Panc1 (cell line): Measurements from ENCODE around the gene KRT16.
"Not testable (repeated sequence)": the region's sequence is repeated elsewhere in the genome, so short reads cannot be mapped to it uniquely, and the experiment has no call there.

Source experiments
- REST ChIP-seq, 2 experiments: IDR thresholded peaks; 2 replicates each; pipeline ENCODE4 v1.6.1; 2011 to 2012; ENCODE audit warnings: low read depth in 2 of 2, control low read depth in 1 of 2, low read length in 1 of 2, mild to moderate bottlenecking in 1 of 2, moderate library complexity in 1 of 2; ENCODE audit not compliant: insufficient read depth in 1 of 2
- TF ChIP-seq, protein P1 (sequence below): fragments of 450-650 bp; IDR thresholded peaks from 2 replicates; pipeline ENCODE4 v1.5.1; 2017; ENCODE audit warnings: mild to moderate bottlenecking

- TF ChIP-seq, protein P1, sequence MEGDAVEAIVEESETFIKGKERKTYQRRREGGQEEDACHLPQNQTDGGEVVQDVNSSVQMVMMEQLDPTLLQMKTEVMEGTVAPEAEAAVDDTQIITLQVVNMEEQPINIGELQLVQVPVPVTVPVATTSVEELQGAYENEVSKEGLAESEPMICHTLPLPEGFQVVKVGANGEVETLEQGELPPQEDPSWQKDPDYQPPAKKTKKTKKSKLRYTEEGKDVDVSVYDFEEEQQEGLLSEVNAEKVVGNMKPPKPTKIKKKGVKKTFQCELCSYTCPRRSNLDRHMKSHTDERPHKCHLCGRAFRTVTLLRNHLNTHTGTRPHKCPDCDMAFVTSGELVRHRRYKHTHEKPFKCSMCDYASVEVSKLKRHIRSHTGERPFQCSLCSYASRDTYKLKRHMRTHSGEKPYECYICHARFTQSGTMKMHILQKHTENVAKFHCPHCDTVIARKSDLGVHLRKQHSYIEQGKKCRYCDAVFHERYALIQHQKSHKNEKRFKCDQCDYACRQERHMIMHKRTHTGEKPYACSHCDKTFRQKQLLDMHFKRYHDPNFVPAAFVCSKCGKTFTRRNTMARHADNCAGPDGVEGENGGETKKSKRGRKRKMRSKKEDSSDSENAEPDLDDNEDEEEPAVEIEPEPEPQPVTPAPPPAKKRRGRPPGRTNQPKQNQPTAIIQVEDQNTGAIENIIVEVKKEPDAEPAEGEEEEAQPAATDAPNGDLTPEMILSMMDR: not testable (repeated sequence)
- not testable (repeated sequence) for TF ChIP-seq REST (IDR thresholded peaks at IDR 0.05; ENCODE audit: insufficient read depth in 1 of 2, low read depth in 2 of 2, low read length in 1 of 2)
Observed at GRCh38 chr17:41628621-41629255, 16.2 kb upstream of the KRT16 start.
